Esophagus muscularis mucosa (tissue), 4 donors: ENCODE measurements around the gene IQGAP1. TPM values are rescaled to one million over a fixed set of nuclear protein-coding genes. Genes with fewer than 3 reads are reported as not detected.

Source experiments
- DNase-seq: peaks from one replicate; pipeline ENCODE4 v3.0.0-alpha.2; 2017; ENCODE audit errors: extremely low spot score
- H3K27ac ChIP-seq, 4 donors: fragments of 200-600 bp; sonication (generic); replicated peaks in 1 of 4; 1 replicate in 3 of 4; 2 replicates in 1 of 4; pipeline ENCODE4 v1.5.1; 2016 to 2019; ENCODE audit warnings: mild to moderate bottlenecking in 1 of 4
- H3K27me3 ChIP-seq, 4 donors: fragments of 200-600 bp; sonication (generic); one replicate each; pipeline versions ENCODE4 v1.5.1 to v1.6.0; 2016 to 2019
- H3K36me3 ChIP-seq, 4 donors: fragments of 200-600 bp; sonication (generic); one replicate each; pipeline ENCODE4 v1.5.1; 2016 to 2019
- H3K4me1 ChIP-seq, 4 donors: fragments of 200-600 bp; sonication (generic); one replicate each; pipeline ENCODE4 v1.5.1; 2016 to 2019
- H3K4me3 ChIP-seq, 4 donors: fragments of 200-600 bp; sonication (generic); 1 replicate in 2 of 4; 2 replicates in 2 of 4; pipeline ENCODE4 v1.5.1; 2016 to 2019; ENCODE audit warnings: mild to moderate bottlenecking in 4 of 4, moderate library complexity in 1 of 4
- H3K9me3 ChIP-seq, 4 donors: fragments of 200-600 bp; sonication (generic); 1 replicate in 3 of 4; 2 replicates in 1 of 4; pipeline ENCODE4 v1.5.1; 2016 to 2019
- CTCF ChIP-seq, 3 experiments: fragments of 200-600 bp in 2 of 3; fragments of 450-650 bp in 1 of 3; sonication (generic) in 2 of 3; IDR thresholded peaks; one replicate each; pipeline ENCODE4 v1.5.1; 2017 to 2019; ENCODE audit warnings: antibody characterized with exemption in 3 of 3, mild to moderate bottlenecking in 2 of 3, moderate library complexity in 1 of 3
- EP300 ChIP-seq: sonication (generic); formaldehyde crosslinking; IDR thresholded peaks from one replicate; pipeline ENCODE4 v1.6.1; 2017; ENCODE audit warnings: antibody characterized with exemption
- POLR2A ChIP-seq: fragments of 450-650 bp; IDR thresholded peaks from one replicate; pipeline ENCODE4 v1.6.1; 2017; ENCODE audit warnings: antibody characterized with exemption, moderate library complexity, mild to moderate bottlenecking, low read depth
- POLR2AphosphoS5 ChIP-seq, 2 donors: sonication (generic); formaldehyde crosslinking; IDR thresholded peaks; one replicate each; pipeline ENCODE4 v1.6.1; 2017; ENCODE audit warnings: antibody characterized with exemption in 2 of 2
- WGBS: methylation state at CpG from one replicate; pipeline ENCODE4 v1.1.5; 2018; 5-methylcytosine and 5-hydroxymethylcytosine counted together
- intact Hi-C: fragments of 100-400 bp; cut with DNase I; formaldehyde crosslinking; loops from one replicate; pipeline ENCODE4 v1.15.1; 2023
- total RNA-seq, 4 donors: library from RNA; depleted of rRNA; stranded (reverse); fragments of >200 nt; gene quantifications; one replicate each; pipeline versions ENCODE4 v1.1.0 to v1.2.1, GENCODE V29; 2016

Gene IQGAP1
- total RNA-seq, 4 donors from 2014 or later: 212 to 293 (median 251) TPM

- peaks cover 8 to 21% (median 16%) of the 10 kb centered on the region in 4 donors for H3K36me3 ChIP-seq
- peak overlapping the region; percentile 95 to 100 (median 98) for H3K4me3 ChIP-seq
- peak; percentile 93 for DNase-seq
- under 1% methylated on average over 16 of the region's 52 CpGs for WGBS
- intact Hi-C loops: no loop called here
- peaks cover 44 to 52% (median 52%) of the 10 kb centered on the region in 4 donors for H3K4me1 ChIP-seq
- peaks cover 0 to 3% (median 0%) of the 10 kb centered on the region in 4 donors for H3K27me3 ChIP-seq
- peak overlapping the region; percentile 98 to 100 (median 100) for H3K27ac ChIP-seq
- TF ChIP-seq POLR2AphosphoS5 (IDR thresholded peaks at IDR 0.05) (peak in 1 of 2 donors; percentile 2), POLR2A (no peak), EP300 (no peak), CTCF (IDR thresholded peaks at IDR 0.05) (no peak)
- no peaks in the 10 kb centered on the region for H3K9me3 ChIP-seq
Observed at GRCh38 chr15:90388462-90389380, 679 bp downstream of the IQGAP1 start.

GRCh38 chr15:90389513-90389912 lies 1.5 kb downstream of the IQGAP1 start:
- Histone ChIP-seq H3K27me3 (peaks cover 0 to 3% (median 0%) of the 10 kb centered on the region in 4 donors), H3K4me1 (peaks cover 50 to 60% (median 59%) of the 10 kb centered on the region in 4 donors), H3K27ac (peak overlapping the region; percentile 98 to 100 (median 100)), H3K9me3 (no peaks in the 10 kb centered on the region), H3K36me3 (peaks cover 8 to 21% (median 16%) of the 10 kb centered on the region in 4 donors), H3K4me3 (peak overlapping the region; percentile 95 to 100 (median 98))
- intact Hi-C loops: no loop called here
- TF ChIP-seq EP300 (no peak), POLR2A (no peak), POLR2AphosphoS5 (IDR thresholded peaks at IDR 0.05) (no peak), CTCF (IDR thresholded peaks at IDR 0.05) (no peak)
- no peak for DNase-seq
- 65% methylated on average over 6 of the region's 6 CpGs for WGBS

GRCh38 chr15:90393040-90393439 lies 5.0 kb downstream of the IQGAP1 start:
- H3K27ac ChIP-seq: peak overlapping the region in 2 of 4 donors; percentile 24 to 62
- WGBS: 82% methylated on average over 1 of the region's 1 CpG

GRCh38 chr15:90394074-90394473 lies 6.0 kb downstream of the IQGAP1 start:
- no peak for TF ChIP-seq EP300
- TF ChIP-seq POLR2AphosphoS5 (IDR thresholded peaks at IDR 0.05): no peak
- no peak for TF ChIP-seq POLR2A
- TF ChIP-seq CTCF (IDR thresholded peaks at IDR 0.05): no peak
- no peaks in the 10 kb centered on the region for H3K27me3 ChIP-seq
- WGBS: 100% methylated on average over 1 of the region's 1 CpG
- H3K36me3 ChIP-seq: peaks cover 8 to 21% (median 16%) of the 10 kb centered on the region in 4 donors
- DNase-seq: no peak
- intact Hi-C loops: no loop called here
- no peaks in the 10 kb centered on the region for H3K9me3 ChIP-seq
- no peak overlapping the region for H3K4me3 ChIP-seq
- peaks cover 78 to 98% (median 97%) of the 10 kb centered on the region in 4 donors for H3K4me1 ChIP-seq
- H3K27ac ChIP-seq: peak overlapping the region; percentile 45 to 62 (median 56)

More at GRCh38 chr15:90393040-90393439, 5.0 kb downstream of the IQGAP1 start:
- Histone ChIP-seq H3K9me3 (no peaks in the 10 kb centered on the region), H3K4me3 (no peak overlapping the region), H3K27me3 (peaks cover 0 to 3% (median 0%) of the 10 kb centered on the region in 4 donors), H3K4me1 (peaks cover 77 to 90% (median 88%) of the 10 kb centered on the region in 4 donors), H3K36me3 (peaks cover 8 to 21% (median 16%) of the 10 kb centered on the region in 4 donors)
- intact Hi-C loops: no loop called here
- no peak for DNase-seq
- no peak for TF ChIP-seq EP300
- no peak for TF ChIP-seq POLR2AphosphoS5 (IDR thresholded peaks at IDR 0.05)
- TF ChIP-seq CTCF (IDR thresholded peaks at IDR 0.05): no peak
- no peak for TF ChIP-seq POLR2A
